GM12891 (cell line): ENCODE results near the gene LIF.

Source experiments
- DNase-seq: peaks from one replicate; pipeline ENCODE4 v3.0.0; 2011; ENCODE audit warnings: low spot score; ENCODE audit not compliant: insufficient read length
- FAIRE-seq: peaks from 2 replicates; lab custom pipeline; 2011; peaks lifted over from hg19 to GRCh38; lab: Jason Lieb, UNC
- PAX5 ChIP-seq: IDR thresholded peaks from 2 replicates; pipeline ENCODE4 v1.6.1; 2011; ENCODE audit warnings: low read length, moderate library complexity, mild to moderate bottlenecking; ENCODE audit not compliant: insufficient read depth, severe bottlenecking
- POLR2A ChIP-seq: IDR thresholded peaks from 2 replicates; pipeline ENCODE4 v1.6.1; 2011; ENCODE audit warnings: low read depth, low read length, control low read depth
- POLR2AphosphoS5 ChIP-seq: IDR thresholded peaks from 2 replicates; pipeline ENCODE4 v1.6.1; 2011; ENCODE audit warnings: low read depth, low read length, control low read depth
- POU2F2 ChIP-seq: IDR thresholded peaks from 2 replicates; pipeline ENCODE4 v1.6.1; 2011; ENCODE audit warnings: low read depth, mild to moderate bottlenecking, control low read depth, low read length, moderate library complexity
- SPI1 ChIP-seq: IDR thresholded peaks from 2 replicates; pipeline ENCODE4 v1.6.1; 2011; ENCODE audit warnings: low read depth, low read length, control low read depth
- TAF1 ChIP-seq: IDR thresholded peaks from 2 replicates; pipeline ENCODE4 v1.6.1; 2011; ENCODE audit warnings: low read depth, low read length, control low read depth

The LIF gene

DNA sequence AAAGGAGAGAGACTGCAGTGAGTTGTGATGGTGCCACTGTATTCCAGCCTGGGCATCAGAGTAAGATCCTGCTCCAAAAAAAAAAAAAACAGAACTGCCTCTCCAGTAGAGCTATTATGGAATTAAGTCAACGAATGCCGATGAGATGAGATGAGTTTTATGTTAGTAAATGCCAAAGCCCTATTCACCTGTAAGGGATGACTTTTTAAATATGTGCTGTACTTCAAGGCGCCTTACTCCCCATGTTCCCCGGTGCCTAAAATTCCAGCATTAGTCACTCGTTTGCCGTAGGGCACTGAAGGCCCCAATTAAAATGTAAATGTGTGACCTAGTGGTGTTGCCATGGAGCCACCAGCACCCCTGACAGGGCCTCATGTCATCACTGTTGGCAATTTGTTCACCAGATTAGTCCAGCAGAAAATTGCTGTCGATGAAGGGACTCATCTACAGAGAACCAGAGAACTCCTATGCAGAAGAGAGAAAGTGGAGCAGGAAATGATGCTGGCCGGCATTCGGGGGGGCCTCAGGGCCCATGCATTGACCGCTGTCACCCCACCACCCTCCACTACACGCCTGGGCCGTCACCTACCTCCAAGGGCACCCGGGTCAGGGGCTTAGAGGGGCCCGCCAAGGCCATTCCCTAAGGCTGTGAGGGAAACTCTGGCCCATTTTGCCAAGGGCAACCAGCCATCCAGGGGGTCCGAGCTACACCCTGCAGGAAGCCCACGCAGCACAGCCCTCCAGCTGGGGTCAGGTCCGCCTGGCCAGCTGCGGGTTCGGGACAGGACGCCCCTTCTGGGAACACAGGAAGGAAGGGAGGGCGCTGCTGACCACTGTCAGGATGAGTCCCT is 17.8 kb downstream of the LIF start:
- FAIRE-seq, result no peak
- TF ChIP-seq TAF1, result no peak
- DNase-seq, result no peak

DNA sequence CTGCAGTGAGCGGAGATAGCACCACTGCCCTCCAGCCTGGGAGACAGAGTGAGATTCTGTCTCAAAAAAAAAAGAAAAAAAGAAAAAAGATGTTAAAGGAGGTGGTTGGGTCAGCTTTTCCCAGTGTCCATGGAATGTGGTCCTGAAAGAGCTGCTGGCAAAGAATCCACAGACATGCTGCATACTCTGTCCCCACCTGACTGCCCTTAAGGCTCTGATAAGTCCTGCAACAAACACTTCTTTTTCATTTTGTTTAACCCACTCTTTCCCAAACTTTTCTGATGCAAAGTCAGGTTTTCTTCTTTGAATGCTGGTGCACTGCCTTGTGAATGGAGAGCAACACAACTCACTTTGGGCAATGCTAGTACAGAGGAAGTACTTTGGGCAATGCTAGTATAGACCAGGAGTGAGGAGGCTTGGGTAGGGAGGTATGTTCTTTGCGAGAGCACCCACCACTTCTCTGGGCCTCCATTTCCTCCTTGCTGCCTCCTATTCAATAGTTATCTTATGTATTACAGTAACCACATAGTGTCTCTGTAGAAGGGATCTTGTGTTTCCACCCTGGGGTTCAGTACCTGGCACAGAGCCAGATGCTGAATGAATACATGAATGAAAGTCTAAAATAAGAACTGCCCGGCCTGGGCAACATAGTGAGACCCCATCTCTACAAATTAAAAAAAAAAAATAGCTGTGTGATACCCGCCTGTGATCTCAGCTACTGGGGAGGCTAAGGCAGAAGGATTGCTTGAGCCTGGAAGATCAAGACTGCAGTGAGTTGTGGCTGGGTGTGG is 18.9 kb downstream of the LIF start:
- no peak for TF ChIP-seq POLR2AphosphoS5
- no peak for TF ChIP-seq POU2F2
- no peak for TF ChIP-seq PAX5
- TF ChIP-seq TAF1, result no peak
- TF ChIP-seq POLR2A, result no peak
- TF ChIP-seq SPI1, result no peak
- no peak for DNase-seq
- FAIRE-seq, result no peak

DNA sequence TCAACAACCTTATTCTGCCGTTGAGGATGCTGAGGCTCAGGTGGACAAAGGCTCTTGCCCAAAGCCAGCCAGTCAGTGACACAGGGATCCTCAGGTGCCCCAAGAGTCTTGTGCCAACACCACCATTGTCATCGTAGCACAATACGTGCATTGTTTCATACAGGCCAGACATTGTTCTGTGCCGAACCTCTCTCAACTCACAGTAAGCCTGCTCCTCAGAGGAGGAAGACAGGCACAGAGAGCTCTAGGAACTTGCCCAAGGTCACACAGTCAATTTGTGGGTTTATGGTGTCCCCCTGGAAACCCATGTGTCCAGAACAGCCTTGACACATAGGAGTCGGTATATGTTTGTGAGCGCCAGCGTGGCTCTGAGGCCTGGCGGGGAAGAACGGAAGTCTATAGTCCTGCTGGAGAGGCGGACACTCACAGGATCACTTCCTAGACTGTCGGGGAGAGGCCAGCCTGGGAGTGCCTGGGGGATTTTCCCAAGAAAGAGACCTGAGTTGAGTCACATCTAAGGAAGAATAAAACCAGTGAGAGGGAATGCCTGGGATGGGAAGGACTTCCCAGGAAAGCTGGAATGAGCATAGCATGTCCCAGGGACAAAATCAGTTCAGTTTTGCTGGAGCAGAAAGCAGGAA is 20.2 kb downstream of the LIF start:
- TF ChIP-seq POLR2AphosphoS5 (no peak), POLR2A (no peak), POU2F2 (no peak), PAX5 (no peak), SPI1 (no peak), TAF1 (no peak)
- no peak for FAIRE-seq
- DNase-seq, result no peak

DNA sequence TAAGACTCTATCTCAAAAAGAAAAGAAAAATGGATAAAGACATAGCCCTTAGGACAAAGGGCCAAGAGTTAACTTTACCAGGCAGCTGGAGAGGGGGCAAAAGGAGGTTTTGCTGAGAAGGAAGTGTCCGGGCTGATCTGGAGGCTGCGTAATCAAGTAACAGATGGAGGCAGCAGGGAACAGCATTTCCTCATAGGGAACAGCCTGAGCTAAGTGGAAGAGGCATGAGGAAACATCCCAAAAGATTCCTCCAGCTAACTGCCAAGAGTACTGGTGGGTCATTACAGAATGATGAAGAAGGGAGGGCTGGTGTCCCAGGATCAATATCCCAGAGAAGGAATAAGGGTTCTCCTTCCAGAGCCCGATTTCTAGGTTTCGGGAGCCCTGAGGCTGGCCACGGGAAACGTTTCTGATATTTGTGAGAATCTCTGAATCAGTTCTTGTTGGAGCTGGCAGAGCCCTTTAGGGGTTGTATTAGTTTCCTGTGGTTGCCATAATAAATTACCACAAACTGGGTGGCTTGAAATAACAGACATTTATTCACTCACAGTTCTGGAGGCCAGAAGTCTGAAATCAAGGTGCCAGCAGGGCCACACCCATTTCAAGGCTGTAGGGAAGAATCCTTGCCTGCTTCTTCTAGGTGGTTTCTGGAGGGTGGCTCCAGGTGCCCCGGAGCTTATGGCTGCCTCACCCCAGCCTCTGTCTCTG is 21.2 kb downstream of the LIF start:
- TF ChIP-seq POLR2AphosphoS5, result no peak
- no peak for TF ChIP-seq PAX5
- TF ChIP-seq TAF1, result no peak
- TF ChIP-seq POU2F2, result no peak
- TF ChIP-seq SPI1, result no peak
- no peak for TF ChIP-seq POLR2A
- FAIRE-seq (no peak), DNase-seq (no peak)

DNA sequence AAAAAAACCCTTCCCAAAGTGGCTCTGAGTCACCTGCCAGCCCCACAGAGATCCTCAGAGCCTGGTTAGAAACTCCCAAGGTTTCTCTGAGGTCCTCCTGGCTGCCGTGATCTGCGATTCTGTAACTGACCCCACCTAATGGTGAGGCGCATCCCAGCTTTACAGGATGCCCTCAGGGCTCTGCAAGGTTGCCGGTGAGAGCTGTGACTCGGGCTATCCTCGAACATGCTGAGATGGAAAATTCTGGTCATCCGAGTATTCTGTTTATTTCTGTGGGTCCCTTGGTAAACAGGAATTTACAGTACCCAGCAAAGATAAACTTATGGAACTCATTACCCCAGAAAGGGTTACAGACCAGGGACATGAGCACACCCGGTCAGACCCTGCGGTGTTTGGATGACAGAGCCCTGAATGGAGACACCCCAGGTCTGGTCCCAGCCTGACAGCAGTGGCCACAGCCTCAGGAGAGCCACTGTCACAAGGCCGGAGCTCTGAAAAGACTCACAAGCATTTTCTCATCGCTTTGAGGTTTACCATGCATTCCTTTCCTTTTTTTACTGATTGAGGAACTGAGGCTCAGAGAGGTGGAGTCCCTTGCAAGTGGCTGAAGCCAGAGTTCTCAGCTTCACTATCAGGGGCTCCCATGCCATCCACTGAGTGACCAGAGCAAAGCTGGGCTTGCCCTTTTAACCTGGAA is 22.2 kb downstream of the LIF start:
- FAIRE-seq, result no peak
- TF ChIP-seq SPI1, result peak; percentile 88
- no peak for TF ChIP-seq POLR2A
- no peak for TF ChIP-seq PAX5
- no peak for TF ChIP-seq POLR2AphosphoS5
- no peak for TF ChIP-seq POU2F2
- no peak for TF ChIP-seq TAF1
- DNase-seq, result no peak

DNA sequence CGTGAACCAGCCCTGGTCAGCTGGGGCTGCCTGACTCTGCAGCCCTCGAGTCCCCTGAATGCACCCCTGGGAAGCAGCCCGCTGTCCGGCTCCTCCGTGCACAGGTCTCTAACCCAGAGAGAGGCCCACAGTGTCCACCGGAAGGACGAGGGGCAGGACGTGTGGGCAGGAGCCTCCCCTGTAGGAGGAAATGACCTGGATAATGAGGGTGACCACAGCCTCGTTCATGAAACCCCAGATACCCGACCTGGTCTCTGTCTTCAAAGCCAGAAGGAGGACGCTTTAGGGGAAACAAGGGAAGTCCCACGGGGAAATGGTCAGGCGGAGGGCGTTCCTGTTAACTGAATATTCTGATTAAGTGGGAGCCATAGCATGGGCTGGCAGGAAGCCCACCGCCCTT is 23.3 kb downstream of the LIF start:
- TF ChIP-seq TAF1 (no peak), POLR2A (no peak), PAX5 (no peak), POLR2AphosphoS5 (no peak)
- DNase-seq (no peak), FAIRE-seq (no peak)

DNA sequence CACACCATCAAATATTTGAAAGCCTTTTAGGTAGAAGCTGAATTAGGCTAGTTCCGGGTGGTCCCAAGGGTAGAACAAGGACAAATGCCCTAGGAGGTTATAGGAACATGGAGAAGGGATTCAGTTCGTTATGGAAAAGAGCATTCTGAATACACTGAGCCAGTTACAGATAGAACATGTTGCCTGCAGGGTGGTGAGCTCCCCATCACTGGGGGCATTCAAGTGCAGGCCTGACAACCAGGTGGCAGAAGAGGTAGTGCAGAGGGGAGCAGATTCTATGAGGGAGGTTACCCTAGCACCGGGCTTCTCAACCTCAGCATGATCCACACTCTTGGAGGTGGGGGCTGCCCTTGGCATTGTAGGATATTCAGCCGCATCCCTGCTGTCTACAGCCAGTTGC is 24.2 kb downstream of the LIF start:
- TF ChIP-seq POLR2AphosphoS5, result no peak
- TF ChIP-seq POLR2A, result no peak
- no peak for TF ChIP-seq PAX5
- no peak for TF ChIP-seq POU2F2
- no peak for TF ChIP-seq SPI1
- TF ChIP-seq TAF1, result no peak
- DNase-seq (no peak), FAIRE-seq (peak; percentile 43)

DNA sequence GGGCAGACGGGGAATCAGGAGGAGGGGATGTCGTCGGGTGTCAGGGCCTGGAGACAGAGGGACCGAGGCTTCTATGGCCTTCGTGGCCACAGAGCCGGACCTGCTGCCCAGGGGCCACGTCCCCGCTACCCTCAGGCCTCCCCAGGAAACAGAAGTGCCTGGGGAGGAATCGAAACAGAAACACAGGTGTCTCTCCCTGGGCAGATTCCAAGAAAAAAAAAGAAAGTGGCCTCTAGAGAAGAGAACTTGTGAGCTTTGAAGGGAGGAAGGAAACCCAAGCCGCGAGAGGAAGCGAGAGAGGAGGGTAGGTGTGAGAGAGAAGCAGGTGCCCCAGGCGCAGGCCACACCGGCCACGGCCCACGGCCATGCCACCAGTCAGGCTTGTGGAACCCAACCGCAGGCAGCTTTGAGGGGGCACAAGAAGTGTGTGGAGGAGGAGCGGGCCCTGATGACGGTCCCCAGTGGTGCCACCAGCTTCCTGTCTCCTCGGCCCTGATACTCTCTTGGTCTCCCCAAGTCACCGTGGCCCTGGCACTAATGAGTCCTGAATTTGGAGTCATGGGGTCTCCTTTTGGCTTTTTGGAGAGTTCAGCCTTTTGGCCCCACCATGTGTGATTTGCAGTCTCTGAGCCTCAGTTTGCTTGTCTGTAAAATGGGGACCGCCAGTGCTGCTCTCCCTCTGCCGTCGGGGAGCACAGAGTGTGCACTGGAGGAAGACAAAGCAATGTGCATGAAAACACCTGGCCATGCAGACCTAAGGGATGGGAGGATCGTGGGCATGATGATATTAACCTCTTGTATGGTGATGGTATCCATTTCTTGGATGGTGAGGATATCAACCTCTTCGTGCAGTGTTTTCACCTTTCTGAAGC is 25.2 kb downstream of the LIF start:
- DNase-seq, result no peak
- TF ChIP-seq POU2F2, result no peak
- no peak for TF ChIP-seq PAX5
- TF ChIP-seq SPI1, result peak; percentile 69
- TF ChIP-seq TAF1, result no peak
- TF ChIP-seq POLR2AphosphoS5, result no peak
- TF ChIP-seq POLR2A, result no peak
- peak; percentile 88 for FAIRE-seq
